Nephron progenitor cell (in vitro differentiated cells): Measurements from ENCODE around the gene CASTOR2.
A peak's percentile ranks its signal among the peaks of the same experiment; 100 is the strongest.
"Not testable (repeated sequence)": the region's sequence is repeated elsewhere in the genome, so short reads cannot be mapped to it uniquely, and the experiment has no call there.

Experiments used
- DNase-seq: peaks from one replicate; pipeline ENCODE4 v3.0.0; 2021
- H3K27ac Mint-ChIP-seq: 2 replicates; pipeline ENCODE4 v1.8.0; 2021; ENCODE audit warnings: mild to moderate bottlenecking, moderate library complexity, mixed read lengths
- H3K27me3 Mint-ChIP-seq: 2 replicates; pipeline ENCODE4 v1.8.0; 2021; ENCODE audit warnings: mild to moderate bottlenecking, low read depth, mixed read lengths; ENCODE audit not compliant: poor library complexity
- H3K36me3 Mint-ChIP-seq: 2 replicates; pipeline ENCODE4 v1.8.0; 2021; ENCODE audit warnings: low read depth, mixed read lengths
- H3K4me1 Mint-ChIP-seq: 2 replicates; pipeline ENCODE4 v1.8.0; 2021; ENCODE audit warnings: mixed read lengths
- H3K4me3 Mint-ChIP-seq: 2 replicates; pipeline ENCODE4 v1.8.0; 2021; ENCODE audit warnings: mild to moderate bottlenecking, moderate library complexity, mixed read lengths
- H3K9me3 Mint-ChIP-seq: 2 replicates; pipeline ENCODE4 v1.8.0; 2021; ENCODE audit warnings: mild to moderate bottlenecking, moderate library complexity, mixed read lengths
- TF ChIP-seq, protein P1 (sequence below): fragments of 200-600 bp; sonication (generic); IDR thresholded peaks from 2 replicates; pipeline ENCODE4 v1.5.0; 2021; ENCODE audit warnings: antibody characterized with exemption

CASTOR2 gene

DNA sequence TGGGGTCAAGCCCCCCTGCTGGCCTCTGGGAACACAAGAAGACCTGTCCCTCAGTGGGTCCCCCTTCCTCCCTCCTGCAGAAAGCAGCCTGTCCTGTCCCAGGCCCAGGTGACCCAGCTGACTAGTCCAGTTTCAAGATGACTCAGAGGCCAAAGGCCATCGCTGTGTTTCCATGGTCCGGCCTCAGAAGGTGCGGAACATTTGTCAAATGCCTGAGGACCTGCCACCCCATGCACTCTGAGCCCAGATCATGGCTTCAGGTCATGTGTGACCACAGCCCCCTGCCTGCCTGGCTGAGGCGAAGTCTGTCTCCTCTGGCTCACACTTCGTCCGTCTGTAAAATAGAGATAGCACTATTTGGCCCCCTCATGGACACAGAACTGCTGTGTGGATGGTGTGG is 2.4 kb downstream of the CASTOR2 start:
- not testable (repeated sequence) for H3K27me3 Mint-ChIP-seq, H3K27ac Mint-ChIP-seq, H3K9me3 Mint-ChIP-seq, H3K36me3 Mint-ChIP-seq, H3K4me3 Mint-ChIP-seq, H3K4me1 Mint-ChIP-seq, DNase-seq

DNA sequence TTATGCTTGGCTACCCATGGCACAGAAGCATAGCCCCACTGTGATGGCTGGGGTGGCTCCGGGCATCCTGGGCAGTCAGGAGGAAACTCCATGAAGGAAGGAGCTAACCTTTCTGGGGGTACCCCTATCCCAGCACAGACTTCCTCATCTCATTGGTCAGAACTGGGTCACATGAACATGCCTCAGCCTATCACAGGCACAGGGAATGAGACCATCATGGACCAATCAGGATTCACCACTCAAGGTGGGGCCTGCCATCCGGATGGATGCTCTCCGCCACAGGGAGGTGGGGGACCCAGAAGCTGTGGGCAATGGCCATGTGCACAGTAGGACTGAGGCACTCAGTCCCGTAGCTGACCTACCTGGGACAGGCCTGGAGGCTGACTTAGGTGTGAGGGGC is 6.9 kb downstream of the CASTOR2 start:
- H3K36me3 Mint-ChIP-seq, H3K4me1 Mint-ChIP-seq, DNase-seq, H3K27me3 Mint-ChIP-seq, H3K27ac Mint-ChIP-seq, H3K9me3 Mint-ChIP-seq, H3K4me3 Mint-ChIP-seq: not testable (repeated sequence)

DNA sequence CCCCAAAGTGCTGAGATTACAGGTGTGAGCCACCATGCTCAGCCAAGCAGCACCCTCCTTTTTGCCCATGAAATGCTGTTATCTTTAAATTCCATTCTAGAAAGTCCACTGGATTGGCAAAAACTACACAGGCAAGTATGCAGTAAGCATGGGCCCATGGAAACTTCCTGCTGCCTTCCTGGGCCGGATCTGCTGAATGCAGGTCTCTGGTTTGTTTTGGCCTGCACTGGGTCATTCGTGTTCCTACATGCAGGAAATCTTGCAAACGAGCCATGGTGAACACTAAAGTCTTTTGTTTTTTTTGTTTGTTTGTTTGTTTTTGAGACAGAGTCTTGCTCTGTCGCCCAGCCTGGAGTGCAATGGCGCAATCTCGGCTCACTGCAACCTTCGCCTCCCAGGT is 7.9 kb downstream of the CASTOR2 start:
- H3K9me3 Mint-ChIP-seq, H3K4me1 Mint-ChIP-seq, H3K27ac Mint-ChIP-seq, H3K36me3 Mint-ChIP-seq, H3K4me3 Mint-ChIP-seq, H3K27me3 Mint-ChIP-seq, DNase-seq: not testable (repeated sequence)

DNA sequence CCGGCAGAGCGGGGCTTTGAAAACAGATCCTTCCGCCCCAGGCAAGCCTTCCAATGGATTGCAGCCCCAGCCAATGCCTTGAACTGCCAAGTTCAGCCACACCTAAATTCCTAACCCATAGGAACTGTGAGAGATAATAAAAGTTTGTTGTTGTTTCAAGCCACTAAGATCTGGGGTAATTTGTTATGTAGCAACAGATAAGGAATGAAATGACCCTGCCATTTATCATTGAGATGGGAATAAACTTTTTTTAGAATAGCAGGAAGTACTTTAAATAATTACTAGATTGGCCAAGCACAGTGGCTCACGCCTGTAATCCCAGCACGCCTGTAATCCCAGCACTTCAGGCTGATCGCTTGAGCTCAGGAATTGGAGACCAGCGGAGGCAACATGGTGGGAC is 11.5 kb downstream of the CASTOR2 start:
- H3K27me3 Mint-ChIP-seq, DNase-seq, H3K9me3 Mint-ChIP-seq, H3K4me1 Mint-ChIP-seq, H3K4me3 Mint-ChIP-seq, H3K36me3 Mint-ChIP-seq, H3K27ac Mint-ChIP-seq: not testable (repeated sequence)

DNA sequence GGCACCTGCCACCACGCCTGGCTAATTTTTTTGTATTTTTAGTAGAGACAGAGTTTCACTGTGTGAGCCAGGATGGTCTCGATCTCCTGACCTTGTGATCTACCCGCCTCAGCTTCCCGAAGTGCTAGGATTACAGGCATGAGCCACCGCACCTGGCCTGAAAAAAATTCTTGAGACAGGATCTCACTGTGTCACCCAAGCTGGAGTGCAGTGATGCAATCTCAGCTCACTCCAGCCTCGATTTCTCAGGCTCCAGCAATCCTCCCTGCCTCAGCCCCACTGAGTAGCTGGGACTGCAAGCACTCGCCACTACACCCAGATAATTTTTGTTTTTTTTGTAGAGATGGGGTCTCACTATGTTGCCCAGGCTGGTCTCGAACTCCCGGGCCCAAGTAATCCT is 13.0 kb downstream of the CASTOR2 start:
- H3K9me3 Mint-ChIP-seq, H3K4me3 Mint-ChIP-seq, H3K36me3 Mint-ChIP-seq, H3K27ac Mint-ChIP-seq, H3K27me3 Mint-ChIP-seq, H3K4me1 Mint-ChIP-seq, DNase-seq: not testable (repeated sequence)

DNA sequence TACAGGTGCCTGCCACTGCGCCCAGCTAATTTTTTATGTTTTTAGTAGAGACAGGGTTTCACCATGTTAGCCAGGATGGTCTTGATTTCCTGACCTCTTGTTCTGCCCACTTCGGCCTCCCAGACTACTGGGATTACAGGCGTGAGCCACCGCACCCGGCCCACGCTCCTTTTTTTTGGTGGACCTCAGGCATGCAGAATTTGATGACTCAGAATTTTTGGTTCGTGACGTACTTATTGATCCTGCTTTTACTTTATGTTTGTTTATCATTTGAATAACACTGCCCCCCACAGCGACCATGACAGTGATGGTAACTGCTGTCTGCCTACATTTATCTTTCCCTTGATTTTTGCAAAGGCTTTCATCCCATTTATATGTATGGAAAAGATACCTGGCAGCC is 23.9 kb downstream of the CASTOR2 start:
- H3K4me1 Mint-ChIP-seq, result peaks cover 12% of the 10 kb centered on the region
- H3K36me3 Mint-ChIP-seq, H3K27ac Mint-ChIP-seq: not testable (repeated sequence)

DNA sequence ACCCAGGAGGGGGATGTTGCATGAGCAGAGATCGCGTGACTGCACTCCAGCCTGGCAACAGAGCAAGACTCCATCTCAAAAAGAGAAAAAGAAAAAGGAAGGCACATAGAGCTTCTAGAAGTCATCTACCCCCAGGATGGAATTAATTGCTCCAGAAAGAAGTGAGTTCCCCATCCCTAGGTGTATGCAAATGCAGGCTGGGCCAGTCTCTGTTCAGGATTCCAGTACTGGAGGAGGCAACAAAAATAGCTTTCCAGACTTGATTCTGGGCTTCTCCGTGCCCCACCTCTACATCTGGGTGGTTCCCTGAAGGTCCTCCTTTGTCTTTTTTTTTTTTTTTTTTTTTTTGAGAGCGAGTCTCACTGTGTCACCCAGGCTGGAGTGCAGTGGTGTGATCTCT is 28.6 kb downstream of the CASTOR2 start:
- H3K4me1 Mint-ChIP-seq, result peaks cover 46% of the 10 kb centered on the region
- H3K9me3 Mint-ChIP-seq, result no peaks in the 10 kb centered on the region
- no peak overlapping the region for H3K4me3 Mint-ChIP-seq
- DNase-seq, result no peak
- peaks cover 3% of the 10 kb centered on the region for H3K36me3 Mint-ChIP-seq
- no peak overlapping the region for H3K27ac Mint-ChIP-seq
- H3K27me3 Mint-ChIP-seq, result peaks cover 8% of the 10 kb centered on the region
- TF ChIP-seq, protein P1, sequence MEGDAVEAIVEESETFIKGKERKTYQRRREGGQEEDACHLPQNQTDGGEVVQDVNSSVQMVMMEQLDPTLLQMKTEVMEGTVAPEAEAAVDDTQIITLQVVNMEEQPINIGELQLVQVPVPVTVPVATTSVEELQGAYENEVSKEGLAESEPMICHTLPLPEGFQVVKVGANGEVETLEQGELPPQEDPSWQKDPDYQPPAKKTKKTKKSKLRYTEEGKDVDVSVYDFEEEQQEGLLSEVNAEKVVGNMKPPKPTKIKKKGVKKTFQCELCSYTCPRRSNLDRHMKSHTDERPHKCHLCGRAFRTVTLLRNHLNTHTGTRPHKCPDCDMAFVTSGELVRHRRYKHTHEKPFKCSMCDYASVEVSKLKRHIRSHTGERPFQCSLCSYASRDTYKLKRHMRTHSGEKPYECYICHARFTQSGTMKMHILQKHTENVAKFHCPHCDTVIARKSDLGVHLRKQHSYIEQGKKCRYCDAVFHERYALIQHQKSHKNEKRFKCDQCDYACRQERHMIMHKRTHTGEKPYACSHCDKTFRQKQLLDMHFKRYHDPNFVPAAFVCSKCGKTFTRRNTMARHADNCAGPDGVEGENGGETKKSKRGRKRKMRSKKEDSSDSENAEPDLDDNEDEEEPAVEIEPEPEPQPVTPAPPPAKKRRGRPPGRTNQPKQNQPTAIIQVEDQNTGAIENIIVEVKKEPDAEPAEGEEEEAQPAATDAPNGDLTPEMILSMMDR, result no peak

More for the DNA sequence above, 23.9 kb downstream of the CASTOR2 start:
- DNase-seq, H3K4me3 Mint-ChIP-seq, H3K9me3 Mint-ChIP-seq, H3K27me3 Mint-ChIP-seq: not testable (repeated sequence)

DNA sequence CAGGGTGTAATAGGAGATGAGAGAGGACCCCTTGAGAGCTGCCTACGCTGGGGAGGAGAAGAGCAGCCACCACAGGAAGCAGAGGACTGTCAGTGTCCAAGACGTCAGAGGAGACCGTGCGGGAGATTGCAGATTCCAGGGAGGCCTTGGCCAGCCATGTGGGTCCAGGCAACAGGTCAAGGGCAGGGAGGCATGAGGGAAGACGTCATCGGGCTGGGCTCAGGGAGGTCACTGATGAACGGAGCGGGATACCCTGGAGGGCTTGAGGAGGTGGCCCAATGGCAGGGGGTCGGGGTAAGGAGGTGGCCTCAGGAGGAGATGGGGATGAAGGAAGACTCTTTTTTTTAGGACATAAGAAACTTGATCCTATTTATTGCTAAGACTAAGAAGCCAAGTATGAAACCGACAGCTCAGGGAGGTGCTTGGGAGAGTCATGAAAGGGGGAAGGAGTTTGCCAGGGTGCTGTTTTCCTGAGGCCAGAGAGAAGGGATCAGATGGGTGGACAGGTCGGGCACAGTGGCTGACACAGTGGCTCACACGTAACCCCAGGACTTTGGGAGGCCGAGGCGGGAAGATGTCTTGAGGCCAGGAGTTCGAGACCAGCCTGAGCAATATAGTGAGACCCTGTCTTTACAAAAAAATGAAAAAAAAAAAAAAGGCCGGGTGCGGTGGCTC is 30.5 kb downstream of the CASTOR2 start:
- not testable (repeated sequence) for H3K9me3 Mint-ChIP-seq, H3K27me3 Mint-ChIP-seq, H3K36me3 Mint-ChIP-seq
- Mint-ChIP-seq H3K27ac (peak overlapping the region; percentile 64), H3K4me1 (peaks cover 52% of the 10 kb centered on the region), H3K4me3 (peak overlapping the region; percentile 10)
- DNase-seq, result peak; percentile 27

DNA sequence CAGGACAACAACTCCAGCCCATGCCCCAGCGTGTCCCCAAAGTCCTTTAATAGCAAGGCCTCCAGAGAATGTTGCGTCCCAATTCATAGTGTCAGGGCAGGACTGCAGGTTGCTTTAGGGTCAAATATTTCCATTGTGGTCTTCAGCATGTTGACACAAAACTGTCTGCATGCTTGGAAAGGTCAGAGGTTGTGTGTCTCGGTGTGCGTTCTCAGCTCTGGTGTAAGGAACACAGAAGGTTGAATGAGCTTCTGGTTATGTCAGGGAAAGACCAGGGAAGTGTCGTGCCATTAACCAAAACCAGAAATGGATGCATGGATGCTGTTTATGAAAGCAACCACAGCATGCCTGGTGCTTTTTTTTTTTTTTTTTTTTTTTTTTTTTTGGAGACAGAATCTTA is 31.9 kb downstream of the CASTOR2 start:
- not testable (repeated sequence) for H3K36me3 Mint-ChIP-seq, DNase-seq, H3K27ac Mint-ChIP-seq, H3K9me3 Mint-ChIP-seq, H3K27me3 Mint-ChIP-seq, H3K4me3 Mint-ChIP-seq
- H3K4me1 Mint-ChIP-seq, result peaks cover 50% of the 10 kb centered on the region

DNA sequence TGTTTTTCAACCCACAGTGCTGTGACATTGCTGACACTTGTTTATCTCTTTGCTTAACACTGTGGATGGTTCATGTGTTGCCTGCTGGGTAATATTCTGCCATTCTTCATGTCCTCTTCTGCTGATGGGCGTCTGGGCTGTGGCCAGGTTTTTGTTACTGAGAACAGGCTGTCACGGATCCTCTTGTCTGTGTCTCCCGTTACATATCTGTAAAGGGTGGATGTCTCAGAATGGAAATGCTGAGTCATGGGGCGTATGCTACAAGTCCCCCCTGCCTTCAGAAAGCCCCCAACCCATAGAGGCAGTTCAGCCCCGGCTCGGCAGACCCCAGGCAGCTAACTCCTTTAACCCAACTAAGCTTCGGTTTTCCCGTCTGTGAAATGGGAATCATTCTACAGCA is 33.3 kb downstream of the CASTOR2 start:
- H3K4me3 Mint-ChIP-seq, H3K27me3 Mint-ChIP-seq, DNase-seq, H3K9me3 Mint-ChIP-seq, H3K27ac Mint-ChIP-seq: not testable (repeated sequence)
- Mint-ChIP-seq H3K36me3 (peaks cover 18% of the 10 kb centered on the region), H3K4me1 (peaks cover 49% of the 10 kb centered on the region)

DNA sequence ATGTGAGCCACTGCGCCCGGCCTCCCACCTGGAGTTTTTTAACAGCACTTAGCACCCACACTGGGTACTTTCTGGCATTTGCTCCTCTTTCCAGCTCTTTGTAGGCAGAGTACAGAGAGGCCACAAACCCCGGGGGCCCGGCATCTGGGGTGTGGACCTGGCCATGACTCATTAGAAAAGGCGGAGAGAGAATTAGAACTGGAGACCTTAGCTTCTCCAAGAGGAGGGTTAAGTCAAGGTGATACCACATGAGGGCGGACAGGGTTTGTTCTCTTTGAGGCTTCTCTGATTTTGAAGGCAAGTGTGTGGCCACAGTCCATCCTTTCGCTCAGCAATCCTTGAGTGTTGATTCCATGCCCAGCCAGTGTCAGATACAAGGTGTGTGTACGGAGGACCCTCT is 36.9 kb downstream of the CASTOR2 start:
- not testable (repeated sequence) for H3K4me3 Mint-ChIP-seq, H3K27me3 Mint-ChIP-seq, DNase-seq
- Mint-ChIP-seq H3K36me3 (peaks cover 37% of the 10 kb centered on the region), H3K4me1 (peaks cover 46% of the 10 kb centered on the region), H3K9me3 (peaks cover 19% of the 10 kb centered on the region), H3K27ac (peak overlapping the region; percentile 25)
